ENCODE data around the gene KLK11.

The KLK11 gene, protein sequence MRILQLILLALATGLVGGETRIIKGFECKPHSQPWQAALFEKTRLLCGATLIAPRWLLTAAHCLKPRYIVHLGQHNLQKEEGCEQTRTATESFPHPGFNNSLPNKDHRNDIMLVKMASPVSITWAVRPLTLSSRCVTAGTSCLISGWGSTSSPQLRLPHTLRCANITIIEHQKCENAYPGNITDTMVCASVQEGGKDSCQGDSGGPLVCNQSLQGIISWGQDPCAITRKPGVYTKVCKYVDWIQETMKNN

DNA sequence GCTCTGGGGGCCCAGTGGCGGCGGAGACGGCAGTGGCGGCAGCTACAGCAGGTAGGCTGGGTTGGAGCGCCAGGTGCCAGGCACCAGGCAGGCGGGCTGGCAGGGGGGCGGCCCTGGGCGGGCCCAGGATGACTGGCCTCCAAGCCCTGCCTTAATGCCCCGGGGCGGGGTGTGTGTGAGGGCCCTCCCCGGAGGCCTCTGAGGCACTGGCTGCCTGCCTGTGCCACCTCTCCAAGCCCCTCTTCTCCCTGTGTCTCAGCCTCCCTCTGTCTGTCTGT lies at the start of gene KLK11:
KLK11 (minus strand) TSS at position 63 of the 278 bp plus-strand sequence. CDS start 985 bp downstream, outside the sequence.
- no peak for DNase-seq

DNA sequence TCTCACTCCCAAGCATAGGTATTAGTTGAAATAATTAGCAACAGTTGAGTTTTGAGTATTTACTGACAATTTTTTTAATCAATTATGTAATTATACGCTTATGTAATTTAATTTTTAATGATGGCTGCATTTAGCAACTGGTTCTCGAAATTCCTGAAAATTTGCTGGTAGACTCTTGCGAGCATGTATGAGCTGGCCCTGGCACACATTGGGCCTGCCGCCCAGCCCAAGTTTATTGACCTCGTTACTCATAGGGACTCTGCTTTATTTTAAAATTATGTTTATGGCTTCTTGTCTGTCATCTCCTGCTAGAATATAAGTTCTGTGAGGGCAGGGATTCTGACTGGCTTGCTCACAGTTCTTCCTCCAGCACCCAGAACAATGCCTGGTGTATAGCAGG lies 49.6 kb upstream of the KLK11 start:
- no peak for DNase-seq

DNA sequence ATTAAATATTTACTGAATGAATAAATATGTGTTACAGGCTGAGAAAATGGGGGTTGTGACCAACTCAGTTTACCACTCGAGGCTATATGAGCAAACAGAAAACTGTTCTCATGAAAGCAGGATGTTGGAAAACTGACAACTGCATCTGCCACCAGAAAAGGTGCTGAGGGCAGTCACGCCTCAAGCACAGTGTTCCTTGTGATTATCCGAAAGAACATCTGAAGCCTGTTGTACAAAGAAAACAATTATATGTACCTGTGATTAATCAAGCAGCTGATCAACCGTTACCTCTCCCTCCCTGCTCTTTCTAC lies 44.6 kb upstream of the KLK11 start:
- no peak for DNase-seq

DNA sequence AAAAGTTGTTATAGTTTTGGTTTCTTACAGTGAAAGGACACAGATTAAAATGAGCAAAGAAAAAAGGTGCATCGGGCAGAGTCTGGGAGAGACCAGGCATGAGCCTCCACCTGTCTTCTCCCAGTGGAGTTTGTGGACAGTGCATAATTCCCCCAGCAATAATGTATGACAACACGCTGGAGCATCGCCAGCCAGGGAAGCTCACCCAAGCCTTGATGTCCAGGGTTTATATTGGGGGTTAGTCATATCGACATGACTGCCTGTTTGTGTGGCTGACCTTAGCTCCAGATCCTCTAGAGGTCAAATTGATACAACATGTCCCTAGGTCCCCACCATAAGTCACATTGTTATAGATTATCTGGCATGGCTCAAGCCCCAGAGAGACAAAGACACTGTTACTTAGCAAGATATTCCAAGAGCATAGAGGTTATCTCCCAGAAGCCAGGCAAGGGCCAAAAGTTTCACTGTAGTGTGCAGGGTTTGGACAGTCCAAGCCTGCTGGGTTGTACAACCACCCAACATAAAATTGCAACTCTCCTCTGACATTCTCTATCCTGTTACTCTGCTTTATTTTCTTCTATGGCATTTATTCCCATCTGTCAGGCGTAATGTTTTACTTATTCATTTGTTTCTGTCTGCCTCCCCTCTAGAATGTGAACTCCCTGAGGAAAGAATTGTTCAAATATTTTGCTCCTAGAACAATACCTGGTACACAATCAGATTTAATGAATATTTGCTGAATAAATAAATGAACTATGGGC lies 44.1 kb upstream of the KLK11 start:
- DNase-seq = no peak

DNA sequence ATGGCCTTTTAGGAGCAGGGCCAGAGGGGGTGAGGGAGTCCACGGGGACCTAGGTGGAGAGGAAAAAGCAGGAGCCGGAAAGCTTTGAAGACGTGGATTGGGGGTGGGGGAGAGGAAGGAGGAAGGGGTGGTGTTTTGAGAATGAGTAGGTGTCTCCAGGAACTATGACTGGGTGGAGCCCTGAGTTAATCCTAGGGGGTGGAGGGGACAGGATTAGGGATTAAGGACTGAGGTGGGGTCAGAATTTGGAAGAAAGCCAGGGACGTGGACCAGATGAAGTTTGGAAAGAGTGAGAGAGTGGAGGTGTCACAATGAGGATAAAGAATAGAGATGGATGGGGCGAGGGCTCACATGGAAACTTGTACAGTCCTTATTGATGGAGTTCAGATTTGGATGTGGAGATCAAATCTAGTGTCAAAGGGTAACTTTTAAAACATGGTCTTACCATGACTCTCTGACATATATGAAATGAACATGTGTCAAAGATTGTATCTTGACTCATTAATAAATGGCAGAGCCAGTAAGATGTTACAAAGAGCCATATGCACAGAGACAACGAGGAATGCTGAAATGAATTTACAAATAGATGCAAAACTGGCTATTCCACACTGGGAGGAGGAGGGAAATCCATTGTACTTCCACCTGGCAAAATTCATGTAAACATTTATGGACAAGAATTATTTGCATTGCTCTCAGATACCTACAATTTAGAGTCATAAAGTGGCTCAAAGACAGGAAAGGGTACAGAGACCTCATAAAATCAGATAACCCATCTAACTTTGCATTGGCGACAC lies 40.2 kb upstream of the KLK11 start:
- DNase-seq = no peak

DNA sequence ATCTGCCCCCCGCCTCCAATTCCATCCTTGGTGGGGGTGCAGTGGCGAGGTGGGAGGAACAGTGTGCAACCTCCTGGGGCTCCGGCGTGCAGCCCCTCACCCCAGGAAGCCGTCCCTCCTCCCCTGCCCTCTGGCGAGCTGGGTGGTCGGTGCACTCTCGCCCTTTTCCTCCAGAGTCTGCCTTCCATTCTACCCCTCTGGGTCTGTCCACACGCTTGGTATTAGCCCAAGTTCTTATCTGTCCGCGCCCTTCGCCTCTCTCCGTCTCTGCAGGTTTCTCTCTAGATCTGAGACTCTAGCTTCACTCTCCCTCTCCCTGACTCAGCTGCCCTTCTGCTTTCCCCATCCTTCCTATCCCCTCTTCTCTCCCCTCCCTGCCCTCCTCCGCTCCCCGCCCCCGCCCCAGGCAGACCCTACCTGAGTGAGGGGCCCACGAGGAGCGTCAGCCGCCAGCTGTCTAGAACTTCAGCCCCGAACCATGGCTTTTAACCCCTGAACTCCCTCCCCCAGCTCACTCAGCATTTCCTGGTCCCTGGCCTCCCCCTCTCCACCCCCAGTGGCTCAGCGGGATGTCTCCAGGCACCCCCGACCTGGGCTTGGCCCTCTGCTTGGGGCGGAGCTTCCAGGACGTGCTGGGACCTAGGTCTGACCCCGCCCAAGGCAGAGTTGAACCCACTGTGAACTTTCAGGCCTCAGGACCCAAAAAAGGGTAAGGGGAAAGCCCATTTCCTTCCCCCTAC lies 39.0 kb upstream of the KLK11 start:
- no peak for DNase-seq

DNA sequence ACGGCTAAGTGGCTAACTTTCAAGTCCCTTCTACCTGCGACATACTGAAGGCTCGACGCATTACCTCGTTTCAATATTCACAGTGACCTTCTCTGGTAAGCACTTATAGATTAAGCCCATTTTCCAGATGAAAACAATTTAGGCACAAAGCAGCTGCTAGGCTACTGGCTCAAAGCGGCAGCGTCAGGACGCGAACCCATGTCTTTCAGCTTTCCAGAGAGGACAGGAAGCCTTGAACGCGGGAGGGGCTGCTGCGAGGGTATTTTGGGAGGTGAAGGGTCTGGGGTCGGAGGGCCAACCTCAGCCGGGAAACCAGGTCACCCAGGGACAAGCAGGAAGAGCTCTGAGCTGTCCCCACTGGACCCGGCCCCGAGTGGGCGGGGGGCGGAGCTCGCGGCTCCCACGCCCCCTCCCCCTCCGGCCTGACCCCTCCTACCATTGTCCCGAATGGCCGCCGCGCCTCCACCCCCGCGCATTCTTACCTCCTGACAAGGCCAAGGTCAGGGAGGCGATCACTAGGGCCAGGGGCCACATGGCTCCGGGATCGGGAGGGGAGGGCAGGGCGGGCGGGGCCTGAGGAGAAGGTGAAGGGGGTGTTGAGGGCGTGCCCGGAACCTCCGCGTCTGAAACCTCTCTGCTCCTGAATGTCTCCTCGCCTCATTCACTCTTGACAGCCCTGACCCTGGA lies 38.3 kb upstream of the KLK11 start, which contains the start of gene KLK13:
KLK13 (minus strand) TSS at position 559 of the 687 bp plus-strand sequence; CDS start at position 534, 25 bp downstream.
- DNase-seq = no peak

DNA sequence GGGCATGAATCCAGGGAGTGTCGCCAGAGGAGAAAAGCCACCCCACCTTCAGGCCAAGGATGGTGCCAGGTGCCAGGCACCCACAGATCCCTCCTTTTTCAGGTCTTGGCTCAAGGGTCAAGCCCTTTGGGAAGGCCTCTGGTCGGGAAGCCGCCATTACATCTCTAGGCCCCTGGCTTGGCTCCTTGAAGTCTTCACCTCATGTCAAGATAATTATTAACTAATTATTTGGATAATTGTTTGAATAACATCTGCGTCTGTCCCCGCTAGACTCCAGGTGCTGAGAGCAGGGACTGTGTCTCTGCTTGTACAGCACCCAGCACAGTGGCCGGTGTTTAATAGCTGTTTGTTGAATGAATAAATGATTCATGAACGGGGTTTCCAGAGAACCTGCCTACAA lies 37.2 kb upstream of the KLK11 start:
- DNase-seq = no peak

DNA sequence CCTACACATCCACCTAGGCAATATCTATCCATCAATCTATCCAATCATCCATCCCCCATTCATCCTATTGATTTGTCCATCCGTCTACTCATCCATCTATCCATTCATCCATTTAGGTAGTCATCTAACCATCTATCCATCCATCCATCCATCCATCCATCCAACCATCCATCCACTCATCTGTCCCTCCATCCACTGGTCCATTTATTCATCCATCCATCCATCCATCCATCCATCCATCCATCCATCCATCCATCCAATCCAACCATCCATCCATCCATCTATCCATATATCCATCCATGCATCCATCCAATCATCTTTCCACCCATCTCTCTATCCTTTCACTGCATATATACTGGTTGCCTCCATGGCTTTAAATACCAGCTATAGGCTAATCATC lies 34.6 kb upstream of the KLK11 start:
- no peak for DNase-seq

DNA sequence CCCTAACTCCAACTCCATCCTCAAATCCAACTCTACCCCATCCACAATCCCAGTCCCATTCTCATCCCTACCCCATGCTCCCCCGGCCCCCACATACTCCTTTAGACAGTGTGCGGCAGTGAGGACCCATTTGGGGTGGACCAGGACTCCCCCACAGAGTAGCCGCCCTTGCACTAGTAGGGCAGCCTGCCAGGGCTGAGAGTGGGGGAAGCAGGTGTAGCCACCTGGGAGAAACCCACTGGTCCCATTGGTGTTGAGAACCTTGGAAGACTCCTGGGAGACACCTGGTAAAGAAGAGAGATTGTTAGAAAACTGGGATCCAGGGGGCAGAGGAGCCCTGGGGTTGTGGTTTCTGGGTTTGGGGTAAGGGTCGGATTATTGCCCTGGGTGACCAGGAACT lies 33.9 kb upstream of the KLK11 start:
- DNase-seq = no peak

DNA sequence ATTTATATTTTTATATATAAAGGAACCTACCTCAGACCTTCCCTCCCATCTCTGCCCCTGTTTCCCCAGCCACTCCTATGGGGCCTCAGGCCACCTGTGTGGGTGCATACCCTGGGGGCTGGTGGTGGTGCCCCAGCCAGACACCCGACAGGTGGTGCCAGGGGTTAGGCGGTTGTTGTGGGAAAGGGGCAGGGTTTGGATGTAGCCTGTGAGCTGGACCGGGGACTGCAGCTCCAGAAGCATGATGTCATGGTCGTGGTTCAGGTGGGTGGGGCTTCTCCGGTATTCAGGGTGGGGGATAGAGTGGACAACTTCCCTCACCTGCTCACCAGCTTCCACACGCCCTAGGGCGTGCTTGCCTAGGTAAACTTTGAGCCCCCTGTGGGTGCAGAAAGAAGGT lies 33.3 kb upstream of the KLK11 start:
- DNase-seq = no peak

DNA sequence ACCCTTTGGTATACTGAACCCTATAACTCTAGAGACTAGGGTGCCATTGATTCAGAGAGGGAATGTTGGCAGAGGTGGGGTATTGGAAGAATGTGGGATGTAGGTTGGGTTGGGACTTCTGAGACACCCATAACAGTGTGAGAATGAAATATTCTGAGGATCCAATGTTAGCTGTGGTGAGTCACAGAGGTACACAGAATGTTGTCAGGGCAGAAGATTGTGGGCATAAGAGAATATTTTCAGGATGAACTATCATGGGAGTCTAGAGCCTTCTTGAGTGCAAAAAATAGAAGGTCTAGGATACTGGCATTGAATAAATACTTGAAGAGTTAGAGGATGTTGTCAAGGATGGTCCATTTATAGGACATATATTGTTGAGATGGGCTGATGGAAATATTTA lies 29.4 kb upstream of the KLK11 start:
- no peak for DNase-seq

DNA sequence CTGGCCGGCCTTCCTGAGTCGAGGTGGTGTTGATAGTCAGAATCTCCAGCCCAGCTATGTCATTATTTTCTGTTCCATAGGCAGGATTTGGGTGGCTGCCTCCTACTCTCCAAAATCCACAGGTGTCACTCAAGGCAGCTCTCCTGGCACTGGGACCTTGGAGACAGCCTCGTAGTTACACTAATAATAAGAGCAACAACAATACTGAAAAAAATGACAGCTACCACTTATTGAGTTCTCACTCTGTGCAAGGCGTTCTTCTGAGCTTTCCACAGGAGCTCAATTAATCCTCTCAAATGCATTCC lies 20.6 kb upstream of the KLK11 start:
- DNase-seq = no peak

DNA sequence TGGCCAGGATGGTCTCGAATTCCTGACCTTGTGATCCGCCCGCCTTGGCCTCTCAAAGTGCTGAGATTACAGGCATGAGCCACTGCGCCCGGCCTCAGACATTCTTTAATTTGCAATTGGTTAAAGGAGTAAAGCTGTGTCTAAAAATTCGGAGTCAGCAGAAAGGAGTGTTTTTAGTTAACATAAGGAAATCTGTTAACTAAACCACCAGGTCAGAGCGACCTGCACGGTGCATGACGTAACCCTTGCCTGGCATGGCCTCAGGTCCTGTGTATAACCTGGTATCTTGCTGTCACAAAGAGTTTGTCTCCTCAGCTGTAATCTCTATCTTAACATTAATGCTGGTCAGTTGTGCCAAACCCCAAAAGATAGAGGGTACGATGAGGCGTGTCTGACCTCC lies 17.9 kb upstream of the KLK11 start:
- DNase-seq = no peak

DNA sequence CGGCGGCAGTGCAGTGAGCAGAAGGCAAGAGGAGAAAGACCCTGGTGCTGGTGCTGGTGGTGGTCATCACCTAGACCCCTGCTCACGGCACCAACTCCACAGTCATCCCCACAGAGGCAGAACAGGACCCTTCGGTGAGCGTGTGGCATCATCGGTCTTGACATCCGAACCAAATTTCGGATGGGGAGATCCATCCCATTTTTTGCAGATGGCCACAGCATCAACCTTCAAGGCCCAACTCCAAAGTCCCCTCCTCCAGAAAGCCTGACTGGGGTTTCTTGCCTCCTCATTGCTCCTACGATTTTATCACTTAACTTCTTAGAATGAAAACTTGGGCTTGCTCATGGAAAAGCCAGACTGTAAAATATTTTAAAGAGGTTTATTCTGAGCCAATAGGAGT lies 17.1 kb upstream of the KLK11 start:
- no peak for DNase-seq

DNA sequence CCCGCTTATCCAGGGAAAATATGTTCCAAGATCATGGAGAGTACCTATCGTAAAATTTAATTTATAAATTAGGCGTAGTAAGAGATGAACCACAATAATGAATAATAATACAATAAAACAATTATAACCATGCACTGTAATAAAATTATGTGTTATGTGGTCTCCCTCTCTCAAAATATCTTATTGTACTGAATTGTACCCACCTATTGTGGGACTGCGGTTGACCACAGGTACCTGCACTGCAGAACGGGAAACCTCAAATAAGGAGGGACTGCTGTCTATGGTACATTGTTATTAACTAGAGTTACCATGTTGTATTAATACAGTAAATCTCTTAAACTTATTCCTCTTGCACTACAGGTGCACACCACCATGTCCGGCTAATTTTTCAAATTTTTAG lies 13.7 kb upstream of the KLK11 start:
- no peak for DNase-seq

DNA sequence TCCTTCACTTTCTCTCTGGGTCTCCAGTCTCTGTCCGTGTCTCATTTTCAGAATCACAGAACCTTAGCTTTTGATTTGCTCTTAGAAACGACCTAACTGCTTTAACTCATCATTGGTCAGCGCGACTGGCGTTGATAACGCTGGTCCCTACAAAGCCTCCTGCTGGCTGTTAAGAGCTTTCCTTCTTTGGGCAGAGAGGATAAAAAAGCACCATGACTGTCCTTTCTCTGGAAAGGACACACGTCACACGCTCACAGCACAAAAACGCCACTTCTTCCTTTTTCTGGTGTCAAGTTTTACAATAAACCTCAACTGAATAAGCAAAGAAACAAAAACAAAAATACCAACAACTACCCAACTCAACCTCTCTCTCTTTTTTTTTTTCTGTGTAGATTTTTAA lies 10.1 kb upstream of the KLK11 start:
- DNase-seq = no peak

DNA sequence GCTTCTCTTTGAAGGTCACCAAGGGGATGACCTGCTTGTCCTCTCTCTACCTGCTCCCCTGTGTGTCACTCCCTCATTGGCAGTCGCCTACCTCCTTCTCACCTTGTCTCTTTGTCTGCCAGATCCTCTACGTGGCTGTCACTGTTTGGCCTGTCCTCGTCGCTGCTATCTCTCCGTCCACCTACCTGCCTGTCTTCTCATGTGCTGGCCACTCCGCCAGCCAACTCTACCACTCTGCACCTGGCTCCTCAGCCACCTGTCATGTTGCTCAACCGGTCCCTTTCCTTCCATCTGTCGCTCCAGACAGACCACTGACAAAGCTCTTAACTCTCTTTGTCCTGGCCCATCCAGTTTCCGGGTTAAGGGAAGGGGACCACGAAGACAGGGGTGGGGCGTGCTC lies 8.3 kb upstream of the KLK11 start, which contains the start of gene KLK12:
KLK12 (minus strand) TSS at position 299 of the 400 bp plus-strand sequence. CDS start 381 bp downstream, outside the sequence.
- DNase-seq = no peak

DNA sequence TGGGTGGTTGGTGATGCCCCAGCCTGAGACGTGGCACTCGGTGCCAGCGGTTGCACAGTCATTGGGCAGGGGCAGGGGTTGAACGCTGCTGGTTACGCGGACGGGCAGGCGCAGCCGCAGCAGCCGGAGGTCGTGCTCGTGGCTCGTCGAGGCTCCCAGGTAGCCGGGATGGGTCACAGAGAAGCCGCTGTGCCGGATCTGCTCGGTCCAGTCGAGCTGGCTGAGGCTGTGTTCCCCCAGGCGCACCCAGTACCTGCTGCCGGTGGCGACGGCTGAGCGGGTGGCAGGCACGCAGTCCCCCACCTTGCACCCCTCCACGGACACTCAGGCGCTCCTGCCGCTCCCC lies 5.4 kb upstream of the KLK11 start:
- DNase-seq = no peak

DNA sequence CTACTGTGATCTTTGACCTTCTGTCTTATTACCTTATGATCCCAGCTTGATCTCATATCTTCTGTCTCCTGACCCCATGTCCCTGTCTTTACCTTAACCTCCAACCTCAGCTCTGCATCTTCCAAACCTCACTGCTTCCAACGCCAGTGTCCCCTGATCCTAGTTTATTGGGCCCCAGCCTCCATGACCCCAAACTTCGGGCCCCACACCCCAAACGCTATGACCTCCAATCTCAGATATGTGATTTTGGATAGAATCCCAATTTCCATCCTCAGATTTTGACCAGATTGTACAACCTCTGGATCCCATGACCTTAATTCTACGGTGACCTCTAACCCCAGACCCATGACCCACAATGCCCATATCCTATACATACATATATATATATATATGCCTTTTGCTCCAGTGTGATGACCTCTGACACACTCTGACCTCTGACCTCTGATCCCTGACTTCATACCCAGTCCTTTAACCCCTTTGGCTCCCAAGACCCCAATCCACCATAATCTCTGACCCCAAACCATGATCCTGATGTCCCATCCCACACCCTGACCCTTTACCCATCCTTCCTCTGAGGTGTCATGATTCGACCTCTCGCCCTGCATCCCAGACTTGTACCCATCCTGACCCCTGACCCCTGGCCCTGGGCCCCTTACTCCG lies 4.9 kb upstream of the KLK11 start:
- DNase-seq = no peak

DNA sequence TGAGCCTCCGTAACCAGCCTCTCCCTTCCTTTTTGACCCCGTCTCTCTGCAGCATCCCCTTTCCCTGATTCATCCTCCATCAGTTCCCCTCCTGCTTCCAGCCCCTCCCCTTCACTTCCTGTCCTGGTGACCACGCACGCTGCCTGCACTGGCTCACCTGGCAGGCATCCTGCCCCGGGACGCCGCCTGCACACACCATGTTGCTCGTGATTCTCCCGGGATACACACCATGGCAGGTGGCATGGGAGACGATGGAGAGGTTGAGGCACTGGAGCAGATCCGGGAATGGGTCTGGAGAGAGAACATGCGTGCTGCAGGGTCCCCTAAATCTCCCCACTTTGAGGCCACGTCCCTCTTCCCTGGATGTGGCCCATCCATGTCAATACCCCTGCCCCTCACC lies 4.2 kb upstream of the KLK11 start:
- no peak for DNase-seq

DNA sequence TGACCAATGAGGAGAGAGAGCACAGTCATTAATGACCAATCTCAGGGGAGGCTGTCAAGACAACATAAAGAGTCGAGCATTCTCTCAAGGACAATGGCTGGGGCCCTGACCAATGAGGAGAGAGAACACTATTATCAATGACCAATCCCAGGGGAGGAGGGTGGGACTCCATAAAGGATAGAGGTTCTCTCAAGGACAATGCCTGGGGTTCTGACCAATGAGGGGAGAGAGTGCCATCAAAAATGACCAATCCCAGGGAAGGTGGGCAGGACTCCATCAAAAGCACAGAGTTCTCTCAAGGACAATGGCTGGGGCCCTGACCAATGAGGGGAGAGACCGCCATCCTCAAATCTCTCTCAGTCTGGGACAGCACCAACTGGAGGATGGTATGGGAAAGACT lies 3.3 kb upstream of the KLK11 start:
- DNase-seq = no peak

DNA sequence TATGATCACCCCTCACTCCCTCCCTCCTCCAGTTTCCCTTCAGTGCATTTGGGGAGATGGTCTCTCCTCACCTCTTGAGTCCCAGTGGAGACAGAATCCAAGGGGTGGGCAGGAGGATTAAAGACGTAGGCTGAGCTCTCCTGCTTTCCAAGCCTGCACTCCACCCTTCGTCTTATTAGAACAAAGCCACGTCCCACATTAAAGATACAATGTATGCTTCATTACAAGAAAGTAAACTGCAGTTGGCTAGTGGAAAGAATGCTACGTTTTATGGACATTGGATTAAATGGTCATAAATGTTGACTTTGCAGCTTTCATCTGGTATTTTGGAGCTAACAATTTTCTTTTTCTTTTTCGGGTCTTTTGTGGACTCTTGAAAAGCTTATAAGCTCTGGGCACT lies 1.5 kb upstream of the KLK11 start:
- DNase-seq = no peak

All from CD4-positive, alpha-beta T cell treated with Interleukin-17A for 4 hours (primary cell).